RWPE1 (cell line): Measurements from ENCODE around the gene GAL3ST1.
"Not testable (repeated sequence)": the region's sequence is repeated elsewhere in the genome, so short reads cannot be mapped to it uniquely, and the experiment has no call there.

Source experiments
- CTCF ChIA-PET: fragments of 350-600 bp; sonication (Branson Sonifier 250); formaldehyde crosslinking; extraction: SDS; loops from one replicate; lab custom pipeline; 2021; lab: Yijun Ruan, JAX
- POLR2A ChIA-PET: fragments of 400-600 bp; formaldehyde crosslinking; extraction: SDS; loops from one replicate; lab custom pipeline; 2020; ENCODE audit warnings: antibody characterized with exemption; ENCODE audit not compliant: low non-redundant PET; lab: Yijun Ruan, JAX
- DNase-seq: peaks from one replicate; pipeline ENCODE4 v3.0.0; 2012; ENCODE audit warnings: low spot score
- H3K27ac ChIP-seq: fragments of 450-650 bp; 2 replicates; pipeline ENCODE4 v1.5.1; 2017
- CTCF ChIP-seq: fragments of 450-650 bp; conservative IDR thresholded peaks from 2 replicates; pipeline ENCODE4 v1.5.1; 2017; ENCODE audit warnings: low read depth, mild to moderate bottlenecking

The GAL3ST1 gene

GRCh38 chr22:30555282-30556210 lies 18.9 kb downstream of the GAL3ST1 start:
- H3K27ac ChIP-seq, result no peak overlapping the region
- ChIA-PET POLR2A (no interaction called here), CTCF (no interaction called here)
- DNase-seq, result no peak
- TF ChIP-seq CTCF, result no peak

- DNase-seq, result no peak
- CTCF ChIA-PET, result no interaction called here
- POLR2A ChIA-PET, result no interaction called here
- no peak overlapping the region for H3K27ac ChIP-seq
- TF ChIP-seq CTCF, result no peak
These were observed 20.5 kb downstream of the GAL3ST1 start for GRCh38 chr22:30553971-30554370.

GRCh38 chr22:30552719-30553118 lies 21.7 kb downstream of the GAL3ST1 start:
- DNase-seq, result no peak
- no peak overlapping the region for H3K27ac ChIP-seq
- ChIA-PET POLR2A (no interaction called here), CTCF (no interaction called here)
- no peak for TF ChIP-seq CTCF

GRCh38 chr22:30551813-30552212 lies 22.7 kb downstream of the GAL3ST1 start:
- CTCF ChIA-PET, POLR2A ChIA-PET, DNase-seq, H3K27ac ChIP-seq: not testable (repeated sequence)

- DNase-seq, result no peak
- POLR2A ChIA-PET, result no interaction called here
- no peak for TF ChIP-seq CTCF
- no peak overlapping the region for H3K27ac ChIP-seq
- CTCF ChIA-PET, result no interaction called here
These were observed 27.3 kb downstream of the GAL3ST1 start for GRCh38 chr22:30547188-30547587.

GRCh38 chr22:30546616-30547015 lies 27.8 kb downstream of the GAL3ST1 start, which contains the start of gene SEC14L6:
Gene SEC14L6 (minus strand): TSS chr22:30546741. CDS start chr22:30546682, 59 bp downstream.
- DNase-seq, result no peak
- no peak within 1 kb of the TSS for H3K27ac ChIP-seq
- CTCF ChIA-PET, result no interaction called here
- TF ChIP-seq CTCF, result no peak
- POLR2A ChIA-PET, result no interaction called here

GRCh38 chr22:30542811-30543188 lies 31.7 kb downstream of the GAL3ST1 start:
- ChIA-PET POLR2A (no interaction called here), CTCF (no interaction called here)
- no peak for DNase-seq
- no peak for TF ChIP-seq CTCF
- no peak overlapping the region for H3K27ac ChIP-seq
